Stimulated activated CD4-positive, alpha-beta T cell treated with anti-CD3 and anti-CD28 coated beads, Interleukin-2, amount 100 ng/mL, for 48 hours (primary cell): ENCODE measurements around the gene MRPL2.
"Not testable (repeated sequence)": the region's sequence is repeated elsewhere in the genome, so short reads cannot be mapped to it uniquely, and the experiment has no call there.

Source experiments
- DNase-seq, 2 donors: peaks; one replicate each; pipeline ENCODE4 v3.0.0-alpha.2; 2020

The MRPL2 gene

DNA sequence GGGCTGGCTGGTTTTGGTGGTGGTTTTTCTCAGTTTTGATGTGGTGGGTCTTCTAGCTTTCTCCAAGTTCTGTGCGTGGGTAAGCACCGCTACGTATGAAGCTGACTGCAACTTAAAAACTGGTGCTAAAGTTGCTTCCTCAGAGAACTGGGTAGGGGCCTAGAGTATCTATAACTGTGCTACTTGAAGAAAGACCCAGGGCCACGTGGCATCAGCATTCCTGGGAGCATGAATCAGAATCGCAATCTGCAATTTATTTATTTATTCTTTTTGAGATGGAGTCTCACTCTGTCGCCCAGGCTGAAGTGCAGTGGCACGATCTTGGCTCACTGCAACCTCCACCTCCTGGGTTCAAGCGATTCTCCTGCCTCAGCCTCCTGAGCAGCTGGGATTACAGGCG is 22.7 kb upstream of the MRPL2 start:
- DNase-seq: not testable (repeated sequence)

DNA sequence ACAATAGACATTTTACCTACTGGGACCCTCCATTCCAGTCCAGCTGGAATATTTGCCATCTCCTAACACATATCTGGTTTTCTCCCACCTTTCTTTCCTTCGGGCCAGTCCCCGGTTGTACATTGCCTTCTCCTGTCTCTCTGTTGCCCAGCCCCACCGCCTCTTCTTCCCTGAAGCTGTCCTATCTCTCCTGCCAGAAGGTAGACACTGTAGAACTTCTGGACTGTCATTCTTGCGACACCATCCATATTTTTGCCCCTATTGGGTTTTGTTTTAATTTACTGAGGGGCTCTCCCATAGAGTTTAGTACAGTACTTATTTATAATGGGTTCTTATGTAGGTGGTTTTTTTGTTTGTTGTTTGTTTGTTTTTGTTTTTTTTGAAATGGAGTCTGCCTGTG is 21.8 kb upstream of the MRPL2 start:
- DNase-seq: no peak

DNA sequence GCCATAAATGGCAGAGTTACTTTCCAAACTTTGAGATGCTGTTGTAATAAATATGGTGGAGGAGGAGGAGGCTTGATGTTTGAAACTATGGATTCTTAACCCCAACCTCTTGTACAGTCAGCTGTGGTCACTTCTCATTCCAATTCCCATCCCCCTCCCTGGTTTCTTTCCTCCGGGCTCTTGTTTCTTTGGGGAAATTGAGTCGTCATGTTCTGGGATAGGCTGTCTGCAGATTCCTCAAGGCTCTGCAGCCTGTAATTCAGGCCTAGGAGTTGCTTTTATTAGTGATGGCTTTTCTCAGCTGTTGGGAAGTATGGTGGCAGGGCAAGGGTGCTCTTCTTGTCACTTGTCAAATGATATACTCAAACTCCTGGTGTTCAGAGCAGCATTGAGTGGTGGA is 19.5 kb upstream of the MRPL2 start:
- no peak for DNase-seq

- no peak for DNase-seq
Measured at GRCh38 chr6:43077981-43078511, 18.8 kb upstream of the MRPL2 start.

- no peak for DNase-seq
Measured at GRCh38 chr6:43077333-43077809, 18.1 kb upstream of the MRPL2 start.

DNA sequence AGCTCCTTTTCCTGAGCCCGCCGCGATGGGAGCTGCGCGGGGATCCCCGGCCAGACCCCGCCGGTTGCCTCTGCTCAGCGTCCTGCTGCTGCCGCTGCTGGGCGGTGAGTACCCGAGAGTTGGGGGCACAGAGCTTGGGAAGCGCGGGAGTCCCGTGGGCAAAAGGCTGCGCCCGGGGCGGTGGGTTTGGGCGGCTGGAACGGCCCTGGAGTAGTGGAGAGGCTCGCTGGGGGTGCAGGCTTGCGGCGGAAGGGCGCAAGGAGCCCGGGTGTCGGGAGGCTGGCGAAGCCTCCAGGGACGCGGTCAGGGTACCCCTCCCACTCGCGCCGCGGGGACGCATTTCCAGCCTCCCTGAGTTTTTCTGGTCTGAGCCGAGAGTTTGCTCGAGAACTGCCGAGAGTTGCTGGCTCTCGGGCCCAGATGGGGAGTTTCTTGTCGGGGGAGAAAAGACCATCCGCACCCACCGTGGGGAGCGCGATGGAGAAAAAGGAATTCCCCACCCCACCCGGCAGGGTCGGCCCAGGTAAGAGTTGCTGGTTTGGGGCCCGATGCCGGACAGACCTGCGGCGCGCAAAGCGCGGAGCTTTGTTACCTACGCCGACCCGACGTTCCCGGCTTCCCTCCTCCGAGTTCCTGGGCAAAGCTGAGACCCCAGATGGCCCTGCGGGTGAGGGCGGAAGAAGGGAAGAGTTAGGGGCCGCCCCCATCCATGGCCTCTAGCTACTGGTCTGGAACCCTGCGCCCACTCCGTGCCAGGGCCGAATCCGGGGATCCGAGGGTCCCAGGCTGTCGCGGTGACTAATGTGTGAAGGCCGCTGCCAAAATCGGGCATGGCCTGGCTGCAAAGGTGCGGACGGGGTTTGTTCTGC is 17.5 kb upstream of the MRPL2 start:
- no peak for DNase-seq

DNA sequence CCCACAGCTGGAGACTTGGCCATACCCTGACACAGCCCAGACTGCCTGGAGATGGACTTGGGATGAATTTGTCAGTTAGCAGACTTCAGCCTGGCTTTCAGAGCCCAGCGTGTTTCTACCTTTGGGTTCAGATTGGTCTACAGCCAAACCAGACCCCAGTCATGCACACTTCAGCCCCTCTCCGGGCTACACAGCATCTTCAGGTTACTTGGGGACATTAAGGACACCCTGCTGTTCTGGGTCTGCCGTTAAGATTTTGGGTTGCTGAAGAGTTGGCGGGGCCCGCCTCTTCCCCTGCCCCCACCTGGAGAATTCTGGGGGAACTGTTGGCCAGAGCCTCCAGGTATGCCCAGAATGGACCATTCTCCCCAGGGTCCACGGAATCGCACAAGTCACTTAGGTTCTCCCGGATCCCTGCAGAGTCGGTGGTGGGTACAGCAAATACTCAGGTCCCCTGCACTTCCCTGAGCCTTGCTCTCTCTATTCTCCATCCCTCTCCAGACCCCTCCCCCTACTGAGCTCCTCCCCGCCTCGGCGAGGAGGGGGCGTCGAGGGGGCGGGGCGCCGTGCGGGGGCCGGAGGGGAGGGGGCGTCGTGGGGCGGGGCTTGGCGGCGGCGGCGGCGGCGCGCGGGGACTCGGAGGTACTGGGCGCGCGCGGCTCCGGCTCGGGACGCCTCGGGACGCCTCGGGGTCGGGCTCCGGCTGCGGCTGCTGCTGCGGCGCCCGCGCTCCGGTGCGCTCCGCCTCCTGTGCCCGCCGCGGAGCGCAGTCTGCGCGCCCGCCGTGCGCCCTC is 16.6 kb upstream of the MRPL2 start, which contains the start of gene PTK7:
Gene PTK7 (plus strand): TSS at position 645 of the 794 bp plus-strand sequence. CDS start 175 bp downstream, outside the sequence.
- peak in 1 of 2 donors; percentile 27 for DNase-seq

DNA sequence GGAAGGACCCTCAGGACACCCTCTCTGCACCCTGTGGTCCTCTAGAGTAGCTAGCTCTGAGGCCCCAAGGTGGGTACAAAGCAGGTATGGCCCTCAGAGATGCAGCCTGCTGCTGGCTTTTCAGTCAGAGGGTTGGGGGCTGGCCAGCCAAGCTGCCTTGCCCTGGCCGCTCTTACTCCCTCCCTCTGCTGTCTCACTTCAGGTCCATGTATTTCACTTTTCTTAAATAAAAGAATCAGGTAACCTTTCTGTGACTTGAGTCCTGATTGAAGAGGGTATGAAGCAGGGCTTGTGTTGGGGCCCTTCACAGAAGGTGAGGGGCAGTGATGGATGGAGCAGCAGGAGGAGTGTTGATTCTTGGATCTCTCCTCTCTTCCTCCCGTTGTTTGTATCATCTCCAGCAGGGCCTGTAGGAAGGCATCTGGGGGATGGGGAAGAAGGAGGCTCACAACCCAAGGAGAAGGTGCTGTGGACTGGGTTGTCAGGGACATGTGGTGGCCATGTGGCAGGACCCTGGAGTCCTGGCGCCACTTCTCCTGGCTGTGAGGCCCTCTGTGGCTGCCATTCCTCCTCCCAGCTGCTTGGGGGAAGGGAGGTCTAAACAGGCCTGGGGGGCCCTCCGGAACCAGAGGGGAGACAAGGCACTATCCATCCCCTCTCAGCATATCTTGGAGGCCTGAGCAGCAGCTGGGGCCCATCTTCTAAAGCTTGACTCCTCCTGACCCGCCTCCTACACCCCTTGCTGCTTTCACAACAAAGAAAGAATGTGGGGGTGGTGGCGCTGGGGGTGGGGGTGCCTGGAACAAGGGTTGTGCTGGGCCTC is 15.8 kb upstream of the MRPL2 start:
- DNase-seq: no peak

- DNase-seq: no peak
Measured at GRCh38 chr6:43070028-43070632, 10.9 kb upstream of the MRPL2 start.

- DNase-seq: no peak
Measured at GRCh38 chr6:43062818-43063217, 3.6 kb upstream of the MRPL2 start.

DNA sequence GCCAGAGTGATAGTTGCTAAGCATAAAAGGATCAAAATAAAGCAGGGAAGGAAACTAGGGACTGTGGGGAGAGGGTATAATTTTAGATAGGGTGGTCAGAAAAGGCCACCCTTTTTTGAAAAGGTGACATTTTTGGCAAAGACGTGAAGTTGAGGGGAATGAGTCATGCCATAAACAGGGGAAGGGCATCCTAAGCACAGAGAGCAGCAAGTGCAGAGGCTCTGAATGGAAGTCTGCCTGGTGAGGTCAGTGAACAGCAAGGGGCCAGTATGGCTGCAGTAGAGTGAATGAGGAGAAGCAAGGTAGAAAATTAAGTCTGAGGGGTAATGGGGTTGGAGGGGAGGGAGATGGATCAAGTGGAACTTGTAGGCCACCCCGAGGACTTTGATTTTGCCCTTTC is 2.6 kb upstream of the MRPL2 start:
- no peak for DNase-seq

GRCh38 chr6:43060755-43061633 is 1.8 kb upstream of the MRPL2 start:
- DNase-seq: no peak

DNA sequence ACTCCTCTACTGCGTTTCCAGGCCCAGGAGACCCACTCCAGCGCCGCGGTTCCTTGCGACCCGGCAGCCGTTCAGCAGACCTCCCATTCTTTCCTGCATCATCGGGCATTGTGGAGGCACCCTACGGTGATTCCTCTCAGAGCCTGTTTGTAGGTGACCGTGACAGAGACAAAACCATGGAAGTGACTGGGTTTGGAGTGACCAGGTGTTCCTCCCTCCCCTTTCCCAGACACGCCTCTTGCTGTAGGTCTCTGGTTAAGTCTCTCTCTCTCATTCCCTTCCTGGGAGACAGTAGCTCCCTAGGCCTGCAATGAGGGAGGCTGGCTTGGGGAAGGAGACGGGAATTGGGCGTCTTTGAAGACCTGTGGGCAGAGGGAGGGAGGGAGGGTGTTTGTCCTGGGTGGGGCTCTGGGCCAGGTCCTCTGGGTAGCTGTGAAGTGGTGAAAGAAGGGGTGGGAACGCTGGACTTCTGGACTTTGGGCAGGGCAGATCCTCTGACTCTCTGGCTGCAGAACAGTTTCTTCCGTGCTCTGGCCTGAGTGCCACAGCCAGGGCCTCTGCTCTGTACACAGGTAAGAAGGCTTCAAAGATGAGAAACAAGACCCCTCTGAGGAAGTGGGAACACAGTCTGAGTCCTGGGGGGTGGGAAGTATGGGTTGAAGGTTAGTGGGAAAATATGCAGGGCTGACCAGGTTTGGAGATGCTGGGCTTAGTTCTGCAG is 960 bp upstream of the MRPL2 start:
- no peak for DNase-seq

GRCh38 chr6:43058531-43058930 is 703 bp downstream of the MRPL2 start:
- no peak for DNase-seq

GRCh38 chr6:43055966-43056365 is 3.3 kb downstream of the MRPL2 start:
- no peak for DNase-seq

DNA sequence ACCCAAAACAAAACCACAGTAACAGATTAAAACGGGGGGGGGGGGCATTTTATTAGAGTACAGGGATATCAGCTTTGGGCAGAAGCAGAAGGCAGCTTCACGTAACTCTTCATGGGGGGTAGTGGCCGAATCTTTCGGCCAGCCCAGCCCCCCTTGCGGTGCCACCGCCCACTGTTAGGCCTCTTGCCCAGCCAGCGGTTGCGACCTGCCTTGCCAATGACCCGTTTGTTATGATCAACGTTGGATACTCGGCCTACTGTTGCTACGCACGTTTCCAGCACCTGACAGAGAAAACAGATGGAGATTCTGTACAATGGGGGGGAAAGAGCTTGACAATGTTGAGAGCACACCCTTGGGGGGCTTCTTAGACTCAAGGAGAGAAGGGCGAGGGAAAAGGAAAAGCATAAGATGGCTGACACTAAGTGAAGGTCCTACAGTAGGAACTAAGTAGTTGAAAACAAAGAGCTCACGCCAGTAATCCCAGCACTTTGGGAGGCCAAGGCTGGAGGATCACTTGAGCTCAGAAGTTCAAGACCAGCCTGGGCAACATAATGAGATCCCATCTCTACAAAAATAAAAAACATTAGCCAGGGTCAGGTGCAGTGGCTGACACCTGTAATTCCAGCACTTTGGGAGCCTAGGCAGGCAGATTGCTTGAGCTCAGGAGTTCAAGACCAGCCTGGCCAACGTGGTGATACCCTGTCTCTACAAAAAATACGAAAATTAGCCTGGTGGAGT is 4.9 kb downstream of the MRPL2 start:
- no peak for DNase-seq

GRCh38 chr6:43053545-43054205 is 5.6 kb downstream of the MRPL2 start, which contains the start of gene CUL7:
CUL7 (minus strand) TSS chr6:43053851; CDS start chr6:43052788, 1,063 bp downstream.
- peak; percentile 87 for DNase-seq

DNA sequence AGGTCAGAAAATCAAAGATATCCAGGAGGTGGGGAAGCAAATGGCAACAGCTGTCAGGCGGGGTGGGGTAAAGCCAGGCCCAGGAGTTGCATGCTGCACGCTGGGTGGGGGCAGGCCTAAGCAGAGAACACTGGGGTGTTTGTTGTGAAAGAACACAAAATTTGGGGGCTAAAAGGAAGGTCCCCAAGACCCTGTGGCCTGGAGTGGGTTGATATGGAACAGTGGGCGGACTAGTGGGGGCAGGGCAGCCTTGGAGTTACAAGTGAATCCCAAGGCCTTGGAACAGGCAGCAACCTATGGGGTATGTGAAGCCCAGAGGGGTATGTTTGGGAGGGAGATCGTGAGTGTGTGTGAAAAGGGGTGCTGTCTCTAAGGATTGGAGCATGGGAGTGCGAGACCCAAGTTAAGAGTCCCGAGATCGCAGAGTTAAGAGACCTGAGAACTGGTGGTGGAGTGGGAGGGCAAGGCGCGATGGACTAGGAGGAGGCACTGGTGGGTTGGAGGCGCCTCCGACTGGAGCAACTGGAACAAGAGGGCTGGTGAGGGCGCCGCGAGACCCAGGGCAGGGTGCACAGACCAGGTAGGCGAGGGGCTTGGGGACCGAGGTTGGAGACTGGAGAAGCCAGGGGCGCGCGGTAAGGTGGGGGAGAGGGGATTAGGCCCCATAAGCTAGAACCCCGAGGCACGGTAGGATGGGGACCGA is 6.2 kb downstream of the MRPL2 start:
- DNase-seq: peak in 1 of 2 donors; percentile 10
